22Rv1 (cell line): ENCODE data around the gene SEZ6.

ENCODE experiments used
- CTCF ChIP-seq: fragments of 450-650 bp; IDR thresholded peaks from 2 replicates; pipeline ENCODE4 v1.5.1; 2017; ENCODE audit warnings: mild to moderate bottlenecking
- ZFX ChIP-seq: fragments of 450-650 bp; IDR thresholded peaks from 2 replicates; pipeline ENCODE4 v1.6.1; 2017; ENCODE audit warnings: antibody characterized with exemption, borderline replicate concordance

GRCh38 chr17:29046473-29046839 is 40.6 kb upstream of the SEZ6 start:
- TF ChIP-seq CTCF (no peak), ZFX (no peak)
